ENCODE measurements around the gene DNAH8.

DNAH8 gene

DNA sequence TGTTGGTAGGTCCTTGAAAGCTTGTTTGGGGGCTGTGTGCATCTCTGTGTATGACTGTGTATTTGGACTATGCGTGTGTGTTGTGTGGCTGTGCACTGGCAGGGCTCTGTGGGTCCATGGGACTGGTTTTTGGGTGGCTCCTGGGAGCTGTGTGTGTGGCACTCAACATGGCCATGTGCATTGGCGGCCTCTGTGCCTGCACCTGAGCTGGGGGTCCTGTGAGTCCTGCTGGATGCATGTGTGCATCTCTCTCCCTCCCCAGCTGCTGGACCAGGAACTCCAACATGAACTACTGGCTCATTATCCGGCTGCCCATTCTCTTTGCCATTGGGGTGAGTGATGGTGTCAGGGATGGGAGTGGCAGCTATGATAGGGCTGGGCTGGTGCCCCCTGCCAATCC is 363.6 kb downstream of the DNAH8 start:
- no peak for DNase-seq

DNA sequence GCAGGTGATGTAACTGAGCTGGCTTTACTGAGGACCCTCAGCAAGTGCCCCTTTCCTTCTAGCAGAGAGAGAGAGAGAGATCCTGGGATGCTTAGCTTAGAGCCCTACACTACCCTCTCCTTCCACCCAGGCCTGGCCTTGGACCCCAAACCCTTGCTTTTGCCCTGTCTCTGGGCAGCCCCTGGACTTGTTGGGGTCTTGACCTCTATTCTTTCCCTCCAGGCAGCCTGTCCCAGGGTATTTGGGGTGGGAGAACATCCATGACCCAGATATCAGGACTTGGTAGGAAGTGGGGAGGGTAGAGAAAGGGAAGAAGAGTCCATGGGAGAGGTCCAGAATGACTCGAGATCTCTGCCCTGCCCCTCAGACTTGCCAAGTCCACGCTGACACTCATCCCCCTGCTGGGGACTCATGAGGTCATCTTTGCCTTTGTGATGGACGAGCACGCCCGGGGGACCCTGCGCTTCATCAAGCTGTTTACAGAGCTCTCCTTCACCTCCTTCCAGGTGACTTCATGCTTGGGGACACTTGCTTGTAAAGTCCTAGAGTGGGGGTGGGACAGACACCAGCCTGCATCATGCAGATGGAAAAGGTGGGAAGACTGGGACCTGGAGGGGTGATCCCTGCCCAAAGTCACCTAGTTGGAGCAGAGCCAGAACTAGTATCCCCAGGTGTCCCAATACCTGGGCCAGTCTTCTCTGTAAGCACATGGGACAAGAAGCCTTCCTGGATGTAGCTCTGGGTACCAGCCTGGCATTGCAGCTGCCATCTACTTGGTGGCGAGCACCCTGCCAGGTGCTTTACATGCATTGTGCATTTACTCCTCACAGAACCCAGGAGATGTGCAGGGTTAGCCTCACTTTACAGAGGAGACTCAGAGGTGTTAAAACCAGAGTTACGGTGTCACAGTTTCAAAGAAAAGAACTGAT is 364.4 kb downstream of the DNAH8 start:
- DNase-seq: no peak

All from NCI-H1417 treated with DMSO at 0.1 percent for 48 hours (cell line).